Measurements from ENCODE around the gene ZBTB7A. TPM values are rescaled to one million over a fixed set of nuclear protein-coding genes. Genes with fewer than 3 reads are reported as not detected.

The ZBTB7A gene
- polyA plus RNA-seq, 2 of the 4 experiments (the other 2 are of a cell fraction): 2.3 to 11.6 TPM

DNA sequence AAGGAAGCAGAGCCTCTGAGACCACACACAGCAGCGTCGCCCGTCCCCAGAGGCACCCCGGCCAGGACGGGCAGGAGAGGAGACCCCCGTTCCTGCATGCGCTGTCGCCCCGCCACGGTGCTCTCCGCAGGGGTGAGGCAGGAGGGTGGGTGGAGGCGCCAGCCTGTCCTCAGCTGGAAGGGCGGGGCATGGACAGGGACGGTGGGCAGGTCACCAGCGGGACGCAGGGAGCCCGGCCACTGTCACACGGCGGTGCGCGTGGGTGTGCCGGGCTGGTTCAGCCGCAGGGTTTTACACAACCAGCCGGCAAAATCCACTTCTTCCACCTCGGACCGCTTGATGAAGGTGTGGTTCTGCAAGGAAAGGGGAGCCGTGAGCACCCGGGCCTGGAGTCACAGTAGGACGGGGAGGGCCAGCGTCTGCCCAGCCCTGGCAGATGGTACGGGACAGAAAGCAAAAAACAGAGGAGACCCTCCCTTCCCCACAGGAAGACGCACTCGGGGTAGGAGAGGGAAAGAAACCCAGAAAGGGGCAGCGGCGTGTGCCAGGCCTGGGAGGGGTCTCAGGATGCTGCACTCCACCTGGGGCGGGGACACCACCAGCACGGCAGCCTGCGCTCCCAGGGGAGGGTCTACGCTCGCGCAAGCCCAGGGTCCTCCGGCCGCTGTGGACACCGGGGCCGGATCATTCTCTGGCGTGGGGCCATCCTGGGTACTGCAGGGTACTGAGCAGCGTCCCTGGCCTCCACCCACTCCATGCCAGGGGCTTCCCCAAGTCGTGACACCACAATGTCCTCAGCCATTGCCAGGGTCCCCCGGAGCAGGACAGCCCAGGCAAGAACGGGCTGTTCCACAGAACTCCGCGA, 23.9 kb upstream of the ZBTB7A start (continued):
- no peak for TF ChIP-seq PBX3 (IDR thresholded peaks at IDR 0.05)
- no peak for TF ChIP-seq PHF8 (IDR thresholded peaks at IDR 0.05; ENCODE audit: borderline replicate concordance, low read depth)
- TF ChIP-seq HEYL (CRISPR knock-in tag; IDR thresholded peaks at IDR 0.05): no peak

- POLR2A ChIA-PET: no interaction called here
- Histone ChIP-seq H3K27ac (no peak overlapping the region), H3K4me1 (peaks cover 6% of the 10 kb centered on the region; the same call in 2 of the 3 replicates), H3K4me3 (no peak overlapping the region), H3K9me3 (no peaks in the 10 kb centered on the region), H3K4me2 (no peak overlapping the region)
- DNase-seq (ENCODE audit: low read depth in 1 of 2, low spot score in 1 of 2) (no peak), FAIRE-seq (no peak), ATAC-seq (no peak)
- no peak for TF ChIP-seq RAD21 (conservative IDR thresholded peaks at IDR 0.05 in 1 of 2, IDR thresholded peaks at IDR 0.05 in 1 of 2)
- 92% methylated on average over 12 of the region's 22 CpGs for WGBS (ENCODE audit: missing lambda C conversion rate)
- CTCF ChIA-PET: no interaction called here
Measured at GRCh38 chr19:4089946-4090345, 23.2 kb upstream of the ZBTB7A start.

DNA sequence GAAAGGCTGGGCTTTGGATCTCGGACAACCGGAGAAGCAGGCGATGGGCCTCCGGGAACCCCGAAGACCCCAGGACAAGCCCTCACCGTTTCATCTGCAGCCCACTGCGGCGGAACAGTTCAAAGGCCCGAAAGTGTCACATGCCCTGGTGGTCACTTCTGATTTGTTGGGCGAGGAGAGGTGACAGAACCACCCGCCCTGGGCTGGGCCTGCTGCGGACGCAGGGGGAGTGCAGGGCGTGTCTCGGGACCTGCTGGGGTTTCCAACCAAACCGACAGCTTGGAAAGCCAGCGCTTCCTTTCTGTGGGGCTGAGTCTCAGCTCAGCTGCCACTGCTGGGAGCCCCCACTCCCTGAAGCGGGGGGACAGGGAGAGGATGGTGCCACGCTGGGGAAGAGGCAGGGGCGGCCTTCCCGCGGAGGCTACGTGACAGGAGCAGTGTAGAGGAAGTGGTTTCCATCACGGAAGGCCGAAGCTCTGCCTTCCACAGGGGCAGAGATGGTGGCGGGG, 22.8 kb upstream of the ZBTB7A start:
- DNase-seq (ENCODE audit: low read depth in 1 of 2, low spot score in 1 of 2) (no peak), FAIRE-seq (no peak), ATAC-seq (no peak)
- Histone ChIP-seq H3K27ac (no peak overlapping the region), H3K9me3 (no peaks in the 10 kb centered on the region), H3K4me3 (no peak overlapping the region), H3K4me1 (peaks cover 6% of the 10 kb centered on the region; the same call in 2 of the 3 replicates), H3K4me2 (no peak overlapping the region)
- WGBS (ENCODE audit: missing lambda C conversion rate): 93% methylated on average over 21 of the region's 26 CpGs
- POLR2A ChIA-PET: no interaction called here
- TF ChIP-seq BHLHE40 (IDR thresholded peaks at IDR 0.05; ENCODE audit: low read depth, low read length) (no peak), HMGXB4 (CRISPR knock-in tag; IDR thresholded peaks at IDR 0.05; ENCODE audit: borderline replicate concordance) (no peak), CTCF (IDR thresholded peaks at IDR 0.05) (no peak), RARB (CRISPR knock-in tag; IDR thresholded peaks at IDR 0.05) (no peak), ZFP36 (IDR thresholded peaks at IDR 0.05; ENCODE audit: borderline replicate concordance, partially characterized antibody) (no peak), POLR2AphosphoS2 (conservative IDR thresholded peaks at IDR 0.05; ENCODE audit: low read length) (no peak), KDM5A (IDR thresholded peaks at IDR 0.05) (no peak), EHF (CRISPR knock-in tag; IDR thresholded peaks at IDR 0.05) (no peak), RNF2 (IDR thresholded peaks at IDR 0.05; ENCODE audit: borderline replicate concordance, low read depth) (no peak), HOXA7 (CRISPR knock-in tag; IDR thresholded peaks at IDR 0.05) (no peak), NR3C1 (IDR thresholded peaks at IDR 0.05) (no peak), PHF8 (IDR thresholded peaks at IDR 0.05; ENCODE audit: borderline replicate concordance, low read depth) (no peak), JUNB (IDR thresholded peaks at IDR 0.05) (no peak), NFE2L2 (conservative IDR thresholded peaks at IDR 0.05; ENCODE audit: low read length) (no peak)
- TF ChIP-seq, protein P1, sequence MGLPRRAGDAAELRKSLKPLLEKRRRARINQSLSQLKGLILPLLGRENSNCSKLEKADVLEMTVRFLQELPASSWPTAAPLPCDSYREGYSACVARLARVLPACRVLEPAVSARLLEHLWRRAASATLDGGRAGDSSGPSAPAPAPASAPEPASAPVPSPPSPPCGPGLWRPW (IDR thresholded peaks at IDR 0.05): no peak
- TF ChIP-seq, protein P2, sequence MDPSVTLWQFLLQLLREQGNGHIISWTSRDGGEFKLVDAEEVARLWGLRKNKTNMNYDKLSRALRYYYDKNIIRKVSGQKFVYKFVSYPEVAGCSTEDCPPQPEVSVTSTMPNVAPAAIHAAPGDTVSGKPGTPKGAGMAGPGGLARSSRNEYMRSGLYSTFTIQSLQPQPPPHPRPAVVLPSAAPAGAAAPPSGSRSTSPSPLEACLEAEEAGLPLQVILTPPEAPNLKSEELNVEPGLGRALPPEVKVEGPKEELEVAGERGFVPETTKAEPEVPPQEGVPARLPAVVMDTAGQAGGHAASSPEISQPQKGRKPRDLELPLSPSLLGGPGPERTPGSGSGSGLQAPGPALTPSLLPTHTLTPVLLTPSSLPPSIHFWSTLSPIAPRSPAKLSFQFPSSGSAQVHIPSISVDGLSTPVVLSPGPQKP (IDR thresholded peaks at IDR 0.05; ENCODE audit: low read depth, low read length): no peak
- CTCF ChIA-PET: interaction anchor here (0.7 to 1.3 kb wide), 3 partner anchors 11 to 210 kb away, joined by 3 to 5 read pairs (median 5); no protein-coding TSS in a partner anchor

All from A549 (cell line).